Measurements from ENCODE around the gene APOBR.

DNA sequence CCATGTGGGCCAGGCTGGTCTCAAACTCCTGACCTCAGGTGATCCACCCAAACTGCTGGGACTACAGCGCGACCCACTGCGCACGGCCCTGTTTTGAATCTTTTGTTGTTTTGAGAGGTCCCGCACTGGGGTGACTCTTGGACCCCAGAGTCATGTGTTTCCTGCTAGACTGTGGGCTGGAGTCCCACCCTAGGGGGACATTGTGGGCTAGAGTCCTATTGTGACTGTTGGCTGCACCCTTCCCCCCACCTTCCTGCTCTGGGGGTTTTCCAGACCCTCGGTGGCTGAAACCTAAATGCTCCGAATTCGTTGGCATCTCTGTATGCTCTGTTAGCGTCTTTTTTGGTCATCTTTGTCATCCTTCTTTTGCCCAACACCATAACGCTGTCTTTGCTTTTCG, 28.3 kb downstream of the APOBR start:
- TF ChIP-seq, protein P1, sequence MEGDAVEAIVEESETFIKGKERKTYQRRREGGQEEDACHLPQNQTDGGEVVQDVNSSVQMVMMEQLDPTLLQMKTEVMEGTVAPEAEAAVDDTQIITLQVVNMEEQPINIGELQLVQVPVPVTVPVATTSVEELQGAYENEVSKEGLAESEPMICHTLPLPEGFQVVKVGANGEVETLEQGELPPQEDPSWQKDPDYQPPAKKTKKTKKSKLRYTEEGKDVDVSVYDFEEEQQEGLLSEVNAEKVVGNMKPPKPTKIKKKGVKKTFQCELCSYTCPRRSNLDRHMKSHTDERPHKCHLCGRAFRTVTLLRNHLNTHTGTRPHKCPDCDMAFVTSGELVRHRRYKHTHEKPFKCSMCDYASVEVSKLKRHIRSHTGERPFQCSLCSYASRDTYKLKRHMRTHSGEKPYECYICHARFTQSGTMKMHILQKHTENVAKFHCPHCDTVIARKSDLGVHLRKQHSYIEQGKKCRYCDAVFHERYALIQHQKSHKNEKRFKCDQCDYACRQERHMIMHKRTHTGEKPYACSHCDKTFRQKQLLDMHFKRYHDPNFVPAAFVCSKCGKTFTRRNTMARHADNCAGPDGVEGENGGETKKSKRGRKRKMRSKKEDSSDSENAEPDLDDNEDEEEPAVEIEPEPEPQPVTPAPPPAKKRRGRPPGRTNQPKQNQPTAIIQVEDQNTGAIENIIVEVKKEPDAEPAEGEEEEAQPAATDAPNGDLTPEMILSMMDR (IDR thresholded peaks at IDR 0.05 in 2 of 3, conservative IDR thresholded peaks at IDR 0.05 in 1 of 3; ENCODE audit: control insufficient read depth in 2 of 3, extremely low read depth in 1 of 3, insufficient read depth in 1 of 3, low read depth in 3 of 3, low read length in 3 of 3): no peak
- TF ChIP-seq SIX5 (IDR thresholded peaks at IDR 0.05; ENCODE audit: low read depth, low read length, severe bottlenecking) (no peak), CBFB (IDR thresholded peaks at IDR 0.05; ENCODE audit: low read depth) (no peak), KLF5 (IDR thresholded peaks at IDR 0.05; ENCODE audit: partially characterized antibody) (peak; percentile 33)
- TF ChIP-seq, protein P2, sequence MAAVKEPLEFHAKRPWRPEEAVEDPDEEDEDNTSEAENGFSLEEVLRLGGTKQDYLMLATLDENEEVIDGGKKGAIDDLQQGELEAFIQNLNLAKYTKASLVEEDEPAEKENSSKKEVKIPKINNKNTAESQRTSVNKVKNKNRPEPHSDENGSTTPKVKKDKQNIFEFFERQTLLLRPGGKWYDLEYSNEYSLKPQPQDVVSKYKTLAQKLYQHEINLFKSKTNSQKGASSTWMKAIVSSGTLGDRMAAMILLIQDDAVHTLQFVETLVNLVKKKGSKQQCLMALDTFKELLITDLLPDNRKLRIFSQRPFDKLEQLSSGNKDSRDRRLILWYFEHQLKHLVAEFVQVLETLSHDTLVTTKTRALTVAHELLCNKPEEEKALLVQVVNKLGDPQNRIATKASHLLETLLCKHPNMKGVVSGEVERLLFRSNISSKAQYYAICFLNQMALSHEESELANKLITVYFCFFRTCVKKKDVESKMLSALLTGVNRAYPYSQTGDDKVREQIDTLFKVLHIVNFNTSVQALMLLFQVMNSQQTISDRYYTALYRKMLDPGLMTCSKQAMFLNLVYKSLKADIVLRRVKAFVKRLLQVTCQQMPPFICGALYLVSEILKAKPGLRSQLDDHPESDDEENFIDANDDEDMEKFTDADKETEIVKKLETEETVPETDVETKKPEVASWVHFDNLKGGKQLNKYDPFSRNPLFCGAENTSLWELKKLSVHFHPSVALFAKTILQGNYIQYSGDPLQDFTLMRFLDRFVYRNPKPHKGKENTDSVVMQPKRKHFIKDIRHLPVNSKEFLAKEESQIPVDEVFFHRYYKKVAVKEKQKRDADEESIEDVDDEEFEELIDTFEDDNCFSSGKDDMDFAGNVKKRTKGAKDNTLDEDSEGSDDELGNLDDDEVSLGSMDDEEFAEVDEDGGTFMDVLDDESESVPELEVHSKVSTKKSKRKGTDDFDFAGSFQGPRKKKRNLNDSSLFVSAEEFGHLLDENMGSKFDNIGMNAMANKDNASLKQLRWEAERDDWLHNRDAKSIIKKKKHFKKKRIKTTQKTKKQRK (IDR thresholded peaks at IDR 0.05; ENCODE audit: low read depth, low read length): no peak

Data from GM12878 (cell line).